DOHH2 (cell line): ENCODE results near the gene MAP4K2.

Experiments
- EZH2phosphoT487 ChIP-seq: fragments of 200-600 bp; sonication (generic); IDR thresholded peaks from 2 replicates; pipeline ENCODE4 v1.6.1; 2017; ENCODE audit warnings: borderline replicate concordance, mild to moderate bottlenecking, antibody characterized with exemption, low read length, moderate library complexity, mixed read lengths
- TF ChIP-seq, protein P1 (sequence below): fragments of 200-600 bp; sonication (generic); IDR thresholded peaks from one replicate; pipeline ENCODE4 v1.5.1; 2014; ENCODE audit warnings: antibody characterized with exemption, mild to moderate bottlenecking, low read depth, low read length; ENCODE audit not compliant: poor library complexity, severe bottlenecking

DNA sequence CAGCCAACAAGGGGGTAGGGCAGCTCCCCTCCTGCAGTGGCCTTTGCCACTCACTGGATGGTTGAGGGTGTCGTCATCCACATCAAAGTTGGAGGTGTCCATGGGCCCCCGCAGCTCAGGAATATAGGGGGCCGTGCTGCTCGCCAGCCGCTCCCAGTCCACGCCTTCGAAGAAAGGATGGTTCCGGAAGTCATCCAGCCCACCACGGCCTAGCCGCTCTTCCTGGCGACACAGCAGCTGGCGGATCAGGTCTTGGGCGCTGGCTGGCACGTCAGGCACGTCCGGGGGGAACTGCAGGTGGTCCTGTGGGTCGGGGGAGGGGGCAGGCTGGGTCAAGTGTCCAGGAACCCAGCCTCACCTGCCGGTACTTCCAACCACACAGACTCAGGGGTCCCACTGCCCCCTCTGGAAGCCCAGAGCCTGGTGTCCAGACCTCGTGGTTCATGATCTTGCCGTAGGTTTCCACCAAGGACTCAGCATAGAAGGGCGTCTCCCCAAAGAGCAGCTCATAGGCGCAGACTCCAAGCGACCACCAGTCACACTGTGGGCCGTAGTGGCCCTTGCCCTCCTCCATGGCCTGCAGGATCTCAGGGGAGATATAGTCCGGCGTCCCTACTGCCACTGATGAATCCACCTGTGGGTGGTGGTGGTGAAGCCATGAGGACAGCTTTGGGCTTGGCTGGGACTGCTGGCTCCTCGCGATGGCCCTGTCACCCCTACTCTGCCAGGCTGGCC, 35.8 kb upstream of the MAP4K2 start:
- TF ChIP-seq, protein P1, sequence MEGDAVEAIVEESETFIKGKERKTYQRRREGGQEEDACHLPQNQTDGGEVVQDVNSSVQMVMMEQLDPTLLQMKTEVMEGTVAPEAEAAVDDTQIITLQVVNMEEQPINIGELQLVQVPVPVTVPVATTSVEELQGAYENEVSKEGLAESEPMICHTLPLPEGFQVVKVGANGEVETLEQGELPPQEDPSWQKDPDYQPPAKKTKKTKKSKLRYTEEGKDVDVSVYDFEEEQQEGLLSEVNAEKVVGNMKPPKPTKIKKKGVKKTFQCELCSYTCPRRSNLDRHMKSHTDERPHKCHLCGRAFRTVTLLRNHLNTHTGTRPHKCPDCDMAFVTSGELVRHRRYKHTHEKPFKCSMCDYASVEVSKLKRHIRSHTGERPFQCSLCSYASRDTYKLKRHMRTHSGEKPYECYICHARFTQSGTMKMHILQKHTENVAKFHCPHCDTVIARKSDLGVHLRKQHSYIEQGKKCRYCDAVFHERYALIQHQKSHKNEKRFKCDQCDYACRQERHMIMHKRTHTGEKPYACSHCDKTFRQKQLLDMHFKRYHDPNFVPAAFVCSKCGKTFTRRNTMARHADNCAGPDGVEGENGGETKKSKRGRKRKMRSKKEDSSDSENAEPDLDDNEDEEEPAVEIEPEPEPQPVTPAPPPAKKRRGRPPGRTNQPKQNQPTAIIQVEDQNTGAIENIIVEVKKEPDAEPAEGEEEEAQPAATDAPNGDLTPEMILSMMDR: no peak
- TF ChIP-seq EZH2phosphoT487: no peak
